ENCODE measurements around the gene SND1.

Gene SND1

GRCh38 chr7:128008744-128009143, 356.8 kb downstream of the SND1 start:
- Histone ChIP-seq H3K27me3 (ENCODE audit: insufficient read depth, poor library complexity, severe bottlenecking) (no peaks in the 10 kb centered on the region), H3K4me3 (replicated peaks; ENCODE audit: insufficient read depth, low read length) (no peak overlapping the region), H3K27ac (replicated peaks) (no peak overlapping the region)
- no peak for DNase-seq (ENCODE audit: low read depth in 1 of 2, low spot score in 1 of 2)
- TF ChIP-seq CTCF (IDR thresholded peaks at IDR 0.05; ENCODE audit: insufficient read depth, low read length): no peak
- no peak for TF ChIP-seq REST (IDR thresholded peaks at IDR 0.05; ENCODE audit: insufficient replicate concordance, low read depth)
- TF ChIP-seq POLR2AphosphoS5 (IDR thresholded peaks at IDR 0.05; ENCODE audit: low read depth): no peak
- no peak for TF ChIP-seq GABPA (IDR thresholded peaks at IDR 0.05; ENCODE audit: low read depth)
- no peak for TF ChIP-seq SPI1 (IDR thresholded peaks at IDR 0.05; ENCODE audit: borderline replicate concordance, low read depth)

- H3K4me3 ChIP-seq (replicated peaks; ENCODE audit: insufficient read depth, low read length): no peak overlapping the region
- TF ChIP-seq POLR2AphosphoS5 (IDR thresholded peaks at IDR 0.05; ENCODE audit: low read depth) (0 out of 2 replicates have a peak, but pooled peaks have one; percentile 9), CTCF (IDR thresholded peaks at IDR 0.05; ENCODE audit: insufficient read depth, low read length) (no peak)
- no peak overlapping the region for H3K27ac ChIP-seq (replicated peaks)
- H3K27me3 ChIP-seq (ENCODE audit: insufficient read depth, poor library complexity, severe bottlenecking): no peaks in the 10 kb centered on the region
- no peak for DNase-seq (ENCODE audit: low read depth in 1 of 2, low spot score in 1 of 2)
Measured at GRCh38 chr7:128010391-128011127, 358.6 kb downstream of the SND1 start.

GRCh38 chr7:128011131-128011661, 359.2 kb downstream of the SND1 start:
- DNase-seq (ENCODE audit: low read depth in 1 of 2, low spot score in 1 of 2): no peak
- Histone ChIP-seq H3K4me3 (replicated peaks; ENCODE audit: insufficient read depth, low read length) (no peak overlapping the region), H3K27ac (replicated peaks) (no peak overlapping the region), H3K27me3 (ENCODE audit: insufficient read depth, poor library complexity, severe bottlenecking) (no peaks in the 10 kb centered on the region)
- no peak for TF ChIP-seq GABPA (IDR thresholded peaks at IDR 0.05; ENCODE audit: low read depth)
- TF ChIP-seq REST (IDR thresholded peaks at IDR 0.05; ENCODE audit: insufficient replicate concordance, low read depth): no peak
- no peak for TF ChIP-seq CTCF (IDR thresholded peaks at IDR 0.05; ENCODE audit: insufficient read depth, low read length)
- TF ChIP-seq SPI1 (IDR thresholded peaks at IDR 0.05; ENCODE audit: borderline replicate concordance, low read depth): no peak
- TF ChIP-seq POLR2AphosphoS5 (IDR thresholded peaks at IDR 0.05; ENCODE audit: low read depth): no peak

All from HL-60 (cell line).